NCI-H526 treated with DMSO at 0.1 percent for 48 hours (cell line): ENCODE data around the gene FKBP14.
"Not testable (repeated sequence)": the region's sequence is repeated elsewhere in the genome, so short reads cannot be mapped to it uniquely, and the experiment has no call there.

ENCODE experiments used
- DNase-seq: peaks from one replicate; lab custom pipeline; 2025; lab: John Stamatoyannopoulos, UW

FKBP14 gene

DNA sequence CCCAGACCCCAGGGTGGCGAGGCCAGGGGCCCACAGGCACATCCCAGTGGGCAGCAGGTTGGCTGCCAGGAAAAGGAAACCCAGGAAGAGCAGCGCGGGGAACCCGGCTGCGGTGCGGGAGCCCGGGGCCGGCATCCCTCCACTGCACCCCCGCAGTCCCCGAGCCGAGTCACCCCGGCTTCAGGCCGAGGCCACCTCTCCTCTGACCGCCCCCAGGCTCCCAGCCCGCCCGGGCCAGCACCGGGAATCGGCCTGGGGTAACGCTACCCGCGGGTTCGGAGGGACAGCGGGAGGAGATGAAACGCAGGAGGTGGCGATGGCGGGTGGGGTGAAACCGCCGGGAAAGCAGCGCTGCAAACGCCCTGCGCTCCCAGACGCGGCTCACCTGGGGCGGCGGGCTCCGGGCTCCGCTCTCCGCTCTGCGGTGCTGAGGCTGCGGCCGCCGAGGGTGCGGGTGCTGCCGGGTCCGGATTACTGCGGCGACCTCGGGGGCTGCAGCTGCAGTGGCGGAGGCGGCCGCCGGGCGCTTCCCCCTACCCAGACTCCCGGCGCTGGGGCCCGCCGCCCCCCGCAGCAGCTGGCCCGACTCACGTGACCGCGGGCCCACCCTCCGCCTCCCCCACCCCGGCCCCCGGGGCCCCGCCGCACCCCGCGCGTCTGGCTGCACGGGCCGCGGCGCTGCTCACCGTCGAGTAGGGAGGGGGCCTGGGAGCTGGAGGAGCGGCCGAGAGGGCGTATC, 37.1 kb downstream of the FKBP14 start, which contains the start of gene SCRN1:
SCRN1 (minus strand) TSS at position 545 of the 739 bp plus-strand sequence. CDS start 20,734 bp downstream, outside the sequence.
- no peak for DNase-seq

DNA sequence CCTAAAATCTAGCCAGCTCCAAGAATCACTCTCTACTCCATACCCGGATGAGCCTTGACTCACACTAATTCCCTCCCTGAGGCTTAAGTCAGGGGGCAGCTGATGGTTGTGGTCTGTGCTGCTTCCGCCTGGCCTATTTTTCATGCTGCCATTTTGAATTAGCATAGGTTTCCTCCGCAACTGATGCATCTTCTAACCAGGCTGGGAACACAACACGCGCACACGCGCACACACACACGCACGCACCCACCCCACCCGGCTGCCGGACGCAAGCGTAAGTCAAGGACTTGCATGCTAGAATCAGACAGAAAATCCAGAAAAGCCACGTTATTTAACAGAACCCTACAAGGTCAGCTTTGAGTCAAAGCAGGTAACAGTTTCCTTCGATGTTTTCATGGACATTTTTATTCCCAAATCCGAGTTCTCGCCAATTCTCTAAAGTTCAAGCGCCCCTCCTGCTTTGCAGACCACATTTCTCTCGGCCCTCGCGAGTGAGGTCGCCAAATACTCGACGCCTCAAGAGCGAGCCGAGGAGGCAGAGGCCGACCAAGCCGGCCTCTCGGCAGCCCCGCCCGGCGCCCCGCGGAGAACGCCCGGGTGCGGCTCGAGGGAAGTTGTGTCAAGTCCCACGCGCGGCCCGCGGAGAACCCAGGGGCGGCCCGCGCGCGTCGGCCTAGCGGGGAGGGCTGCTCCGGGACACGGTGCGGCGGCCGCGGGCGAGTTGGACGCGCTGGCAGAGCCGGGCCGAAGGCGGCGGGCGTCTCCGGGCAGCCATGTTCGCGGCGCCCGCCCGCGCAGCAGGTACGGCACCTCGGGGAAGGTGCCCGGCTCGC, 37.9 kb downstream of the FKBP14 start:
- peak; percentile 63 for DNase-seq

DNA sequence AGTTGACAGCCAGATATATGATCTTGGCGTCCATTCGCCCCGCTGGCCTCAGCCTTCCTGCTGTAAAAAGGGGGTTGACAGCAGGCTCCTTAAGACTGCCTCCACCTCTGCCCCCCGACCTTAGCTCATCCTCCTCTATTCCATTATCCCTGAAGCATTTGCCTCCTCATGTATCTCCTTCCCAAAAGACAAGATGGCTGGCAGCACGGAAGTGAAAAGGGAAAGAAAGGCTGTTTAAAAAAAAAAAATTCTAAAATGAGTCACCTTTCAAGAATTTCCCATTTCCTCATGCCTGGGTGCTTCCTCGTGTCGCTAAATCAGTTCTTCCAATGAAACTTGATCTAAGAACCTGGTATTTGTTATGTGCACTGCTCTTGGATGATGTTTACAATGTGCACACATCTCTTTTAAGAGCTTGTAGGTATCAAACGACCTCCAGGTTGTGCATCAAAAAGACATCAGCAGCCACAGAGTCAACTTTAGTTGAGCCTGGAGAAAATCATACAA, 38.6 kb downstream of the FKBP14 start:
- DNase-seq, result peak; percentile 54

DNA sequence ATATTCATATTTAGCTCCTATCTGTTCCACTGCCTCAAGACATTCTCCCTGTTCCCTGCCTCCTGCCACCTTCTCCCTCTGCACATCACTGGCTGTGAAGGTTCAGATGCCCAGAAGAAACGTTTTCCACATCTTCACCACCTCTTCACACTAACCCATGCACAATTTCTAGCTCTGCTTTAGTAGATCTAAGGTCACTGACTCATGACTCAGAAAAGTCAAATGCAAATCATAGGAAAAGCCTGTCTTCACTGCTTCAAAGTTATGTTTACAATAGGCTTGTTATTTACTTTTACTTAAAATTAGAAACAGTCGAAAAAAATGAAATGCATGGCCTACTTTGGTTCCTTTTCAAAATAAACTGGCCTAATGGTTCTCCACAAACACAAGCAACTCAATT, 39.4 kb downstream of the FKBP14 start:
- peak; percentile 62 for DNase-seq

DNA sequence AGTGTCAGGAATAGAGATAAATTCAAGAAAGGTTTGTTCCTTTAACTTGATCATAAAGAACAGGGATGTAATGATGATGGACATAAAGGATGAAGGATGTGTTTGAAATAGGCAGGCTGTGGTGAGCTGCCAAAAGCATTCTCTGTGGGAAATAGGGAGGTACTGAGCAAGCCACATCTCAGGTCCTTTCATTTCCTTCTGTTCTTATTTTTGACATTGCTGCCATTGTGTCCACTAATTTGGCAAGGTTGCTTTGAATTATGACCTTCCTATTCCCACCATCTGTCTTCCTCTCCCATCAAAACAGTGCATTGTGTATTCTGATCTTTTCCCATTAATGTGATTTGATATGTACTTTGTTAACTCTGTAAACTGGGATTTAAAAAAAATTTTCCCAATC, 46.4 kb downstream of the FKBP14 start:
- no peak for DNase-seq

DNA sequence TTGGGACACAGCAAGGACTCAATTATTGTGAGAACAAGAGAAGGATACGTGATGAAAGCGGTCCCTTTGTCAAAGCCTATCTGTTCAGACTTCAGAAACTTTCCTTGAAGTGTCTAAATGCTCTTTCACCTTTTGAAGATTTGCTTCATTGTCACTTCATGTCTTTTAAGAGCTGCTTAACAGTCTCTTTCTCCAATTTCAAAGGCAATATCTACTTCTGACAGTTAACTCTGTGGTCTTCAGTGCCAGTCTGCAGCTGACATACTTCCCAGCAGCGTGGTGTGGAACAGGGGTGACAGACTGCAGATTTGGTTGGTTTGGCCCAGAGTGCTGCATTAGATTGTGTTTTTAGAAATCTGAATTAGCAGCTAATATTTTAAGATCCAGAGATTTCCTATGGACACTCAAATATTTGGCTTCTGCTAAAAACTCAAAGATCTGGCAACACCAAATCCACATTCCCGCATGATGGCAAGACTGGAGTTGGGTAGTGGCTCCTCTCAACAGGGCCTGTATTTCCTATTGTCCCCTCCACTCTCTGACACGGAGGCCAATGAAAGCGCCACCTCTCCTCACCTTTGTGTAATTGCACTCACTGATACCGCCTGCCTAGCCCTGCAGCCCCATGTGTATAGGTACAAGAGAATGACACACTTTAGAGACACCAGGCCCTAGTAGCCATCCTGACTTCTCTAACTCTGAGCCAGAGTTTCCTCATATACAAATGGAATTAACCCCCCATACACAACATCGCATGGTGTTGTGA, 48.4 kb downstream of the FKBP14 start:
- DNase-seq, result no peak

DNA sequence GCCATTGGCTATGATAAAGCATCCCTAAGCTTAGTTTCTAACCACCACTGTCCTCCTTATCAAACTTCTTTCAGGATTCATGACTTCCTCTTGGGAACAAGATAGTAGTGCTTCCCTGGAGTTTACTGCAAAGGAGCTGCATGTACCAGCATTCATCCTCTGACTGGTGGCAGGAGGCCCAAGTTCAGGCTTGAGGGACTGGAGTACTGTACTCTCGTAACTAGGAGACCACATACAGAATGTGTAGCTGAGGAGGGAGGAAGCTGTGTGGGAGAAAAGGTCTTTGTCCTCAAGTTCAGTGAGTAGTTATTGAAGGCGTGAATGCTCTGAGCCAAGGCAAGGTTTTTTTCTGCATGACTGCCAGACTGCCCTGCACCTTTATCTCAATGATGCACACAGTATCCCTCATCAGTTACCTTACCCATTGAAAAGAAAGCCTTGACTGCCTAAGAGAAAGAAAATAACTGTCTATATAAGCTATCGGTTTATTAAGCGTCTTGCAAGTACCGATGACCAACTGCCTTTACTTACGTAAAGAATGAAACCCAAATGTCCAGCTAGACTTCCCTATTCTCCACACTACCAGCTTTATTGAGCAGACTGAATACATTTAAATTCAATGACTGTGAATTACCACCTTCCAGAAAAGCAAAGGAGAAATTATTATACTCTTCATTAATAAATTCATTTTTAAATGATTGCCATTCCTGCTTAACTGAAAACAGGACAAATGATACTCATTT, 49.7 kb downstream of the FKBP14 start:
- no peak for DNase-seq

DNA sequence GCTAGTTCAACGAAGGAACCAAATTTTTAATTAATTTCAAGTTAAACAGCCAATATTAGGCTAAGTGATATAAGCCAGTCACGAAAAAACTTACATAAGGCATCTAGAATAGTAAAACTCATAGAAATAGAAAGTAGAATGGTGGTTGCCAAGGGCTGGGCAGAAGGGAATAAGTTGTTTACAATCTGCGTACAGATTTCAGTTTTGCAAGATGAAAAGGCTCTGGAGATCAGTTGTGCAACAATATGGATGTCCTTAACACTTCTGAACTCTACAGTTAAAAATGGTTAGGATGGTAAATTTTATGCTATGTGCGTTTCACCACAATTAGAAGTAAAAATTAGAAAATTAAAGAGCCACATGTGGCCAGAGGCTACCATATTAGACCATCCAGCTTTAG, 50.2 kb downstream of the FKBP14 start:
- DNase-seq, result no peak

DNA sequence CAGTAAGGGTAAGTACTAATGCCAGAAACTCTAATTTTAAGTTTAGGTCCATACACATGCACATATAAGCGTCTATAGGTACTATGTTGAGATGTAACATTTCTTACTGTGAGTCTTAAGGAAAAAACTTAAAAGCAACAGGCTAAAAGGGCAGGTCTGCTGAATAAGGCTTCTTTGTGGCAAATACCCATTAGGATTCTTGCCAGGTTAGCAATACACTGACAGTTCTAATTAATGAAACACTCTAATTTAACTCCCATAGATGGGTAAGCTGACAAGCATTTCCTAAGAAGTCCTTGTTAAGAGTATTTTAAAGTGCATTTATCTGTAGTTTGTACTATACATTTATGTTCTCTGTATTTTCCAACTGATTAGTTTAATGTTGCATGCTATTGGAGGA, 50.9 kb downstream of the FKBP14 start:
- no peak for DNase-seq

DNA sequence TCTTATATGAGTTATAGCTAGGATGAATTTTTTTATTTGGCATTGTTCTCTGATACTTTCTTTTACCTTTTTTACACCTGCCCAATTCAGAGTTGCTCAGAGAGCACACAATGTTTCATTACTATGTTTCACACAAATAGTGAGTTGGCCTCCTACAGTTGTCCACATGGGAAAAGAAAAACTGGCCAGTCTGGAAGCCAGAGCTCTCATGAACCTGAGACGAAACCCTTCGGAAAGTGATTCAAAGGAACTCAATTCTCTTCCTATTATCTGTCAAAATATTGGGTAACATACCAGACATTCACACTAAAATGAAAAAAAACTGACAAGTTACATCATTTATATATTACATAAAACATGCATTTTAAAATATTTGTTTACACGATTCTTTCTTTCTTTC, 52.2 kb downstream of the FKBP14 start:
- DNase-seq, result no peak

DNA sequence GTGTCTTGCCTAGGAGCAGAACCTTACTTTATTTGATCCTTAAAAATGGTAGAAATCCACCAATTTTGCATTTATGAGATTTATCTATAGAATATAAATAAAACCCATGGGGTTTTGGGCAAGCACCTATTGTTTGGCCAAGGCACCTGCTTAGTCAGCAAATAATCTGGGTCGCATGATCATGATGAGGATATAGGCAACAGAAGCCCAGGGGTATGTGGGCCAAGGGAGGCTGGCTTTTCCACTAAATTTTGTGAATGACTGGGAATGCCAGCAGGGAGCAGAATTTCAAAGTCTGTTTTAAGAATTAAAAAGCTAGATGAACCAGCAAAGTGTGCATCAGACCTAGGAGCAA, 54.2 kb downstream of the FKBP14 start:
- DNase-seq, result no peak

DNA sequence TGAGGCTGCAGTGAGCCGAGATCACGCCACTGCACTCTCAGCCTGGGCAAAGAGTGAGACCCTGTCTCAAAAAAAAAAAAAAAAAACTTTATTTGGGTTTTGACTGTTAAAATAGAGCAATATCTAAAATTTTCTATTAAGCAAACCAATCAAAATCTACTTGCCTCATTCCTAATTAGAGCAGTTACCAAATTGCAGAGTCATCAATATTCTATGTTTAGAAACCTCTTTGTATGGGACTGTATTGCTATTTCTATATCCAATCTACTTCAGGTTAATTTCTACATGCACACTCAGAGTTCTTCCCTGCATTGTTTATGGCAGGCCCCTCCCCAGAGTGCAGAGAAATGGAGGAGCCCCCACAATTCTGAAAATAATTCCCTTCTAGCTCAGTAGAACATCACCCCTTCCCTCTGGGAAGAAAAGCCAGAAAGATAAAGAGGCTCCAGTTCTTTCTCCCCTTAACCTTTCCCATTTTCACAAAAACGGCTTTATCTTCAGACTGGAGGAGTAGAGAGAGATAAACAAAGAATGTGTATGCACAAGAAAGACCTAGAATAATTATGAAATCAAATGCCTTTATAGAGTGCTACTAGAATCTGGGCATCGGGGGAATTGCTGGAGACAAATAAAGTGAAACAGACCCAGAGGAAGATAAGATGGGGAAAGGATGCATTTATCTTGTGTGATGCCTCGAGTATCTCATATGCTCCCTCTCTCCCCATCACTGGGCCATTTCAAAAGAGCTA, 54.8 kb downstream of the FKBP14 start:
- DNase-seq, result no peak

DNA sequence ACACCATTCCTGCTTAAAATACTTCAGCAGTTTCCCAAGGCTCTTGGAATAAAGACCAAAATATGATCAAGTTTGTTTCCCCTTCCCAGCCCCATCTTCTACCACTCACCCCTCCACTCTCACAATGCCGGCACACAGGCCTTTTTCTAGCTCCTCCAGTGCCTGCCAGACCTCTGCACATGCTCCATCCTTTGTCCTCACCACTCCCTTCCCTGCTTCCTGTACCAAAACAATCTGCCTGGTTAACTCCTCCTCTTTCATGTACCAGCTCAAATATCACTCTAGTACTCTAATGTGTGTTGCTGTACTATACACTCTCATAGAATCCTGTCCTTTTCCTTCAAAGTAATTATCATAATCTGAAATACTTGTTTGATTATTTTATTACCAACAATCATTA, 56.3 kb downstream of the FKBP14 start:
- no peak for DNase-seq

DNA sequence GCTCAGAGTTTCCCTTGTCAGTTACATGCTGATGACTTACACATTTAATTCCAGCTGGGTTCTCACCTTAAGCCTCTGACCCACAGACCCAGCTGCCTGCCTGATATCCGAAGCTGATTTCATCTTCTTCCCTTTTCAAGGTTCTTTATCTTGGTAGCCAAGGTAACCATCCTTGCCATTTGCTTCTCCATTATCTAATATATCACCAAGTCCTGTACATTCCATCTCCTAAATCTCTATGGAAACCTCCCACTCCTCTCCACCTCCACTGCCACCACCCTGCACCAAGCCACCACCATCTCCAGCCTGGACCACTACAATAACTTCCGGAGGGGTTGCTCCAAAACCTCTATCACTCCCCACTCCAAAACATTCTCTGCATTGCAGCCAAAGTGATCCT, 56.8 kb downstream of the FKBP14 start:
- no peak for DNase-seq

DNA sequence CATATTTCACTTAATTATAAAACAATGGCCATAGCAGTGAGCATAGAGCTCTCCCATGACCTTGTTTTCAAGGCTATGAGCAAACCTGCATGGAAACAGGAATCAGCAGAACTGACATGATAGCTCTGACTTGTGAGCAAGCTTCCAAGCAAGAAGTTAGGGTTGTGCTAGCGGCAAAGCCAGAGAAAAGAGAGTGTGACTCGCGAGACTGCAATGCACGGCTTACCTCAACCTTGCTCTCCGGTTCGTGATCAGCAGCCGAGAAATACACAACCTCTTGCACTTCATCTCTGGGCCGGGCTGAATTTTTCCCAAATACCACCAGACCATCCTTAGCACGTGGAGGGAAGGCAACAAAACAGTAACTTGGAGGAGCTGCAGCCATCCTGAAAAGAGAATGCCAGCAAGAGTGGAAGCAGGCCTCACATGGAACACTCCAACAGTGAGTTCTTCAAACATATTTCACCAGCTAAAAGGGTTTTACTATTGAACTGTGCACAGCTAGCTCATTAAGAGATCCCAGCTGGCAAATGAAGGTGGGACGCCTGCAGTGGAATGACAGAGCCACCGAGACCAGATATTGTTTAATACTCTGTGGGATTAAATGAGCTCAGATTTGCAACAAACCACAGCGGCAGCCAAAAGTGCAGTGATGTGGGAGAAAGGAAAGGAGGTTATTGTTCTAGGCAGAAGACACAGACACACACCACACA, 57.7 kb downstream of the FKBP14 start:
- DNase-seq, result no peak

DNA sequence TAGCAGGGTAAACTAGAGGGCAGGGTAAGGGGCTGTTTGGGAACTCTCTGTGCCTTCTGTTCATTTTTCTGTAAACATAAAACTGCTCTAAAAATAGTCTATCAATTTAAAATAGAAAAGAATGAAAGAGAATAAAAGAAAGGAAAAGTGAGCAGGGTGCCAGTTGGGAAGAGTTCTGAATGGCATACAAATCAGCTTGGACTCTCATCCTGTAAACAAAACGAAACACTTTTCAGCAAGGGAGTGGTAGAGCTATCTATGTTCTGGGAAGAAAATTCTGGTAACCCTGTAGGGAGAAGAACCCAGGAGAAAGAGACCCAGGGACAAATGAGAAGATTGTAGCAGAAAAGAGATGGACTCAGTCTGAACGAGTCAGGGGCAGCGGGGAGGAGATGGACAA, 61.5 kb downstream of the FKBP14 start:
- DNase-seq, result no peak

DNA sequence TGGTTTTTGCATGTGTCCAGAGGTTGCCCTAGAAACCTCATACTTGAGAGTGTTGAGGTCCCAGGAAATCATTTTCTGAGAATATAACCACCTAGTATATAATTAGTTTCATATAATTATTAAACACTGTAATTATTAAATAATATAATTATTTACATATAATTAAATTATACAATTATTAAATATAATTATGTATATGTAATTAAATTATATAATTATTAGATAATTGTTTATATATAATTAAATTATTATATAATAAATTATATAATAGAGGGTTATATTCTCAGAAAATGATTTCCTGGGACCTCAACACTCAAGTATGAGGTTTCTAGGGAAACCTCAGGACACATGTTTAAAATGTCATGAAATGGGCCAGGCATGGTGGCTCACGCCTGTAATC, 64.5 kb downstream of the FKBP14 start:
- DNase-seq, result no peak

DNA sequence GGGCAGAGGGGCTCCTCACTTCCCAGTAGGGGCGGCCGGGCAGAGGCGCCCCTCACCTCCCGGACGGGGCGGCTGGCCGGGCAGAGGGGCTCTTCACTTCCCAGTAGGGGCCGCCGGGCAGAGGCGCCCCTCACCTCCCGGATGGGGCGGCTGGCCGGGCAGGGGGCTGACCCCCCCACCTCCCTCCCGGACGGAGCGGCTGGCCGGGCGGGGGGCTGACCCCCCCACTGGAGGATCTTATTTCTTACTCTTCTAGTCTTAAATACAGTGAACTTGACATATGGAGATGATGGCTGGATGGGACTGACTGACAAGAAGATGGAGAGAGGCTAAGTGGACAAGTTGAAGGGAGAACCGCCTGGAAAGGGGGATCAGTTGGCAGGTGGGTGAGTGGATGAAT, 64.9 kb downstream of the FKBP14 start:
- DNase-seq, result not testable (repeated sequence)
